Endothelial cell (in vitro differentiated cells): Measurements from ENCODE around the gene TMEM203. TPM values are rescaled to one million over a fixed set of nuclear protein-coding genes. Genes with fewer than 3 reads are reported as not detected.

Experiments used
- DNase-seq: peaks from one replicate; pipeline ENCODE4 v3.0.0; 2021; ENCODE audit warnings: low spot score
- H3K27ac Mint-ChIP-seq: one replicate; pipeline ENCODE4 v1.8.0; 2021; ENCODE audit warnings: mixed read lengths, inconsistent platforms; ENCODE audit not compliant: unreplicated experiment
- H3K27me3 Mint-ChIP-seq: one replicate; pipeline ENCODE4 v1.8.0; 2021; ENCODE audit warnings: mild to moderate bottlenecking, moderate library complexity, mixed read lengths, inconsistent platforms; ENCODE audit not compliant: unreplicated experiment
- H3K36me3 Mint-ChIP-seq: one replicate; pipeline ENCODE4 v1.8.0; 2021; ENCODE audit warnings: mild to moderate bottlenecking, low read depth, mixed read lengths, inconsistent platforms; ENCODE audit not compliant: unreplicated experiment
- H3K4me1 Mint-ChIP-seq: one replicate; pipeline ENCODE4 v1.8.0; 2021; ENCODE audit warnings: mild to moderate bottlenecking, mixed read lengths, inconsistent platforms; ENCODE audit not compliant: unreplicated experiment
- H3K4me3 Mint-ChIP-seq: one replicate; pipeline ENCODE4 v1.8.0; 2021; ENCODE audit warnings: mild to moderate bottlenecking, mixed read lengths, inconsistent platforms; ENCODE audit not compliant: unreplicated experiment
- H3K9me3 Mint-ChIP-seq: one replicate; pipeline ENCODE4 v1.8.0; 2021; ENCODE audit warnings: mixed read lengths, inconsistent platforms; ENCODE audit not compliant: unreplicated experiment
- total RNA-seq: library from RNA; stranded (reverse); fragmentation: NEBNext Ultra II Directional; extraction: Animal tissue kit (Norgen Biotek cat#: 25700); gene quantifications from one replicate; pipeline ENCODE4 v1.2.1, GENCODE V29; 2021; ENCODE audit not compliant: unreplicated experiment
- TF ChIP-seq, protein P1 (sequence below): fragments of 200-600 bp; sonication (generic); IDR thresholded peaks from one replicate; pipeline ENCODE4 v1.5.0; 2021; ENCODE audit warnings: antibody characterized with exemption; ENCODE audit not compliant: unreplicated experiment

The TMEM203 gene
- total RNA-seq, 1 donor from 2014 or later = 27.4 TPM

DNA sequence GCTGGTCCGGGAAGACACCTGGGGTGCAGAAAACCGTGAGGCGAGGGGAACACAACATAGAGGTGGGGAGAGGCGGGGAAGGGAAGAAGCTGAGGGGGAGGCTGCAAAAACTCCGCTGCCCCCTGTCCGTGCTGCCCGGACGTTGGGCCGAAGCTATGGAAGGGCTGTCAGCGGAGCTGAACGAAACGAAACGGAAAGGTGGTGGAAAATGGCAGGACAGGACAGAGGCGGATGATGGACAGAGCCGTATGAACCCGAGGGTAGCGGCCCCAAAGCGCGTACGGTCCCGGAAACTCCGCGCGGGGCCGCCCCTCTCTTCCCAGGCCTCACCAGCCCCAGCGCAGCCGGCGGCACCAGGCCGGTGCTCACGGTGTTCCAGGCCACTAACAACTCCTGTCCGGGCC, 17.4 kb downstream of the TMEM203 start:
- H3K27me3 Mint-ChIP-seq = peaks cover 9% of the 10 kb centered on the region
- TF ChIP-seq, protein P1, sequence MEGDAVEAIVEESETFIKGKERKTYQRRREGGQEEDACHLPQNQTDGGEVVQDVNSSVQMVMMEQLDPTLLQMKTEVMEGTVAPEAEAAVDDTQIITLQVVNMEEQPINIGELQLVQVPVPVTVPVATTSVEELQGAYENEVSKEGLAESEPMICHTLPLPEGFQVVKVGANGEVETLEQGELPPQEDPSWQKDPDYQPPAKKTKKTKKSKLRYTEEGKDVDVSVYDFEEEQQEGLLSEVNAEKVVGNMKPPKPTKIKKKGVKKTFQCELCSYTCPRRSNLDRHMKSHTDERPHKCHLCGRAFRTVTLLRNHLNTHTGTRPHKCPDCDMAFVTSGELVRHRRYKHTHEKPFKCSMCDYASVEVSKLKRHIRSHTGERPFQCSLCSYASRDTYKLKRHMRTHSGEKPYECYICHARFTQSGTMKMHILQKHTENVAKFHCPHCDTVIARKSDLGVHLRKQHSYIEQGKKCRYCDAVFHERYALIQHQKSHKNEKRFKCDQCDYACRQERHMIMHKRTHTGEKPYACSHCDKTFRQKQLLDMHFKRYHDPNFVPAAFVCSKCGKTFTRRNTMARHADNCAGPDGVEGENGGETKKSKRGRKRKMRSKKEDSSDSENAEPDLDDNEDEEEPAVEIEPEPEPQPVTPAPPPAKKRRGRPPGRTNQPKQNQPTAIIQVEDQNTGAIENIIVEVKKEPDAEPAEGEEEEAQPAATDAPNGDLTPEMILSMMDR = no peak
- peak overlapping the region; percentile 94 for H3K4me3 Mint-ChIP-seq
- peaks cover 11% of the 10 kb centered on the region for H3K4me1 Mint-ChIP-seq
- no peaks in the 10 kb centered on the region for H3K9me3 Mint-ChIP-seq
- H3K27ac Mint-ChIP-seq = no peak overlapping the region
- no peak for DNase-seq
- H3K36me3 Mint-ChIP-seq = peaks cover 7% of the 10 kb centered on the region

DNA sequence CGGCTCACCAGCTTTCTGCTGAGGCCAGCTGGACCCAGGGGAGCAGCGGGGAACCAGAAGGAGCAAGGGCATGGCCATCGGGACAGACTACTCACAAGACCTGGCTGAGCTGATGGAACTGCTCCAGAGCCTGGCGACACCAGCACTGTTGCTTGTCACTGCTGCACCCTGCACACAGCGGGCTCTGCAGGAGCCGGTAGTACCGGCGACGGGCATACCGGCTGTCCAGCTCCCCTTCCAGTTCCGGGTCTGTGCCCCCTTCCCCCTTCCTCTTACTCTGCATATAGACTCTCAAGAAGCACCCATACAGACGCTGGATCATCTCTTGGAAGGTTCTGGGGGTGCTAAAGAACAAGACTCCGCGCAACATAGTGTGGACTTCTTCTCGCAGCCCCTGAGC, 18.1 kb downstream of the TMEM203 start:
- TF ChIP-seq, protein P1 = no peak
- H3K4me1 Mint-ChIP-seq = peaks cover 11% of the 10 kb centered on the region
- DNase-seq = no peak
- peaks cover 7% of the 10 kb centered on the region for H3K36me3 Mint-ChIP-seq
- H3K27me3 Mint-ChIP-seq = peaks cover 8% of the 10 kb centered on the region
- H3K27ac Mint-ChIP-seq = peak overlapping the region; percentile 30
- no peaks in the 10 kb centered on the region for H3K9me3 Mint-ChIP-seq
- H3K4me3 Mint-ChIP-seq = peak overlapping the region; percentile 94

DNA sequence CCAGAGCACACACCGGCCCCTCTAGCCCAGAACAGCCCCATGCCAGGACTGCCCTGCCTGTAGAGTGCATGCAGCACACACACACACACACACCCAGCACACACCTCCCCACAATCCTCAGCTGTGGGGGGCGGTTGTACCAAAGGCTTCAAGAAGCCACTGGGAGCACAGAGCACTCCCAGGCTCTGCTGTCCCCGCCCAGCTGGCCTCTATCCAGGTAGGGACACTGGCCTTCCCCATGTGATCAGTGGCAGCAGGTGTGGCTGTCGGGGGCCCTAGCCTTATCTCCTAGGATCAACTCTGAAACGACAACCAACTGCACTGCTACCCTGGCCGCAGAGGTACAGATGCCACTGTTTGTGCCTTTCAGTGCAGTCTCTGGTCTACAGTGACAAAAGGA, 19.1 kb downstream of the TMEM203 start:
- H3K4me1 Mint-ChIP-seq = peaks cover 11% of the 10 kb centered on the region
- H3K36me3 Mint-ChIP-seq = peaks cover 11% of the 10 kb centered on the region
- peaks cover 7% of the 10 kb centered on the region for H3K27me3 Mint-ChIP-seq
- DNase-seq = no peak
- peak overlapping the region; percentile 94 for H3K4me3 Mint-ChIP-seq
- TF ChIP-seq, protein P1 = no peak
- H3K27ac Mint-ChIP-seq = peak overlapping the region; percentile 38
- H3K9me3 Mint-ChIP-seq = no peaks in the 10 kb centered on the region

DNA sequence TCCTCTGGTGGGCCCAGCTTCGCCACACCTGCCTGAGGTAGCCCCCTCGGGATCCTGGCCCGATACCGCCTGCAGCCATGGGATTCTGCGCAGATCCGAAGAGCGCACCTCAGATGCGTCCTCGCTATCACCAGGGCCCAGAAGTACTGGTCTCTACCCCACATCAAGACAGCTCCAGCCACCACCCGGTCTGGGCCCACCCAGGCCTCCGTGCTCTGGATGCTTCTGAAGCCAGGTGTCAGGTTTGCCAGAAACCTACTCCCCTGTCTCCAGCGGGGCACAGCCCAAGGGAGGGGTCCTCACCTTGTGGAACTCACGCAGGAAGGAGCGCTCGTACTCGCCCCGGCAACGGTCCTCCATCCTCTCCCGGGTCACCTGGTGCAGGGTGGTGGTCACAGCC, 19.5 kb downstream of the TMEM203 start:
- H3K27ac Mint-ChIP-seq = no peak overlapping the region
- no peak for DNase-seq
- peaks cover 11% of the 10 kb centered on the region for H3K36me3 Mint-ChIP-seq
- TF ChIP-seq, protein P1 = no peak
- H3K4me1 Mint-ChIP-seq = peaks cover 11% of the 10 kb centered on the region
- no peaks in the 10 kb centered on the region for H3K9me3 Mint-ChIP-seq
- no peak overlapping the region for H3K4me3 Mint-ChIP-seq
- peaks cover 7% of the 10 kb centered on the region for H3K27me3 Mint-ChIP-seq

DNA sequence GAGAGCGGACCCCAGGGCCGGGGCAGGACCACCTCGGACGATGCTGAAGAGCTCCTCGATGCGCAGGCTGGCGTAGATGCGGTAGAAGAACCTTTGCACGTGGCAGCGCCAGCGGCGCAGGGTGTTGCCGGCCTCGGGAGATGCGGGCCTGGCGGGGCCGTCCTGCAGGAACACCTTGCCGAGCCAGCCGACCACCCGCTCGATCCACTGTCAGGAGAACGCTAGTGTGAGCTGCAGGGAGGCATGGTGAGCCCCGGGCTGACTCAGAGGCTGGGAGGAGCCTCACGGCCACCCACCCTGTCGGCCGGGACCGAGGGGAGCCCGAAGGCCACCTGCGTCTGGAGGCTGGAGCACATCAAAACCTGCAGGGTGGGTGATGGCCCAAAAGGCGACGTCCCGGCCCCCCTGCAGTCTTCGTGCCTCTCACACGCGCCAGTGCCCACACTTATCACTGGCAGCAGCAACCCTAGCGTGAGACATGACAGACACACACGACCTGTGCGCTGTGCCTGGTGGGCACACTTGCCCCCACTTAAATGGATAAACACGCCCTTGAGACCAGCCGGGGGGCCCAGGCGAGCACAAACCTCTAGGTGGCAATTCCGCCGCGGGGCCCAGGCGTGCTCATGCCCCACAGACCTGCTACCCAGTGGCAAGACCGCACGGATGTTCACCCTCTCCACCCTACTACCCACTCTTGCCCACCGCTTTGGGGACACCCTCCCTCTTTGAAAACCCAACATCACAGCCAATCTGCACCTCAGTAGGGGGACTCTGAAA, 20.4 kb downstream of the TMEM203 start:
- peak overlapping the region; percentile 7 for H3K4me3 Mint-ChIP-seq
- peaks cover 6% of the 10 kb centered on the region for H3K27me3 Mint-ChIP-seq
- TF ChIP-seq, protein P1 = no peak
- no peak overlapping the region for H3K27ac Mint-ChIP-seq
- no peaks in the 10 kb centered on the region for H3K9me3 Mint-ChIP-seq
- peaks cover 11% of the 10 kb centered on the region for H3K36me3 Mint-ChIP-seq
- no peak for DNase-seq
- peaks cover 11% of the 10 kb centered on the region for H3K4me1 Mint-ChIP-seq
